ENCODE measurements around the gene POLDIP3. TPM values are rescaled to one million over a fixed set of nuclear protein-coding genes. Genes with fewer than 3 reads are reported as not detected.
"Not testable (repeated sequence)": the region's sequence is repeated elsewhere in the genome, so short reads cannot be mapped to it uniquely, and the experiment has no call there.

The POLDIP3 gene
- total and polyA plus RNA-seq, 11 donors: 13.0 to 42.7 (median 29.0) TPM

DNA sequence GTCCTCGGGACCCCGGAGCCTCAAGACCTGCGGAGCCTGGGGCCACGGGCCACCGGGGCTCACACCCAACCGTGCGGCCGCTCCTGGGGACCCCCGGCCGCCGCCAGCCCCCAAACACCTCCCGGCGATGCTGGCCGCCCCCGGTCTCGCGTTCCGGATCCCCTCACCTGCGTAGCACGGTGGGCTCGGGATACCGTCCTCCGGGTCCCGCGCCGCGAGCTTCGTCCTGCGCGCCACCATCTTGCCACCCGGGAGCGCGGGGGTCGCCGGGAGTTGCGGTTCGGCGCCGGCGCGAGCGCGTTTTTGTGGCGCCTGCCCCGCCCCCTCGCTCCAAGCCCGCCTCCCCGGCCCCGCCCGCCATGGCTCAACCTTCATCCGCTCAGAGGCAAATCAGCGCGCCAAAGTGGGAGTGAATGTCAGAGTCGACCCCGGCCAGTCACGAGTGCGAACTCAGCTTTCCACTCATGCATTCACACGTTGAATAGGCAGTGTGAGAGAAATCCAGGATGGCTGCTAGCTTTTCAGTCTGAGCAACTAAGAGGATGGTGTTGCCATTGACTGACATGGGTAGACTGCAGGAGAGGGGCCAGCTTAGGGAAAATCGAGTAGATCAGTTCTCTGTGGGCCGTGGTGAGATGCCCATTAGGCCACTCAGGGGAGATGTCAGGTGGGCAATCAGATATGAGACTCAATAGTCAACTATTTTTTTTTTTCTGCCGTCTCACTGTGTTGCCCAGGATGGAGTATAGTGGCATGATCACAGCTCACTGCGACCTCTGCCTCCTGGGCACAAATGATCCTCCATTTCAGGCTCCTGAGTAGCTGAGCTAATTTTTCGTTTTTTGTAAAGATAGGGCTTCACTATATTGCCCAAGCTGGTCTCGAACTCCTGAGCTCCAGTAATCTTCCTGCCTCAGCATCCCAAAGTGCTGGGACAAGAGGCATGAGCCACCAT, 32.6 kb downstream of the POLDIP3 start:
- intact Hi-C loops (cut with DNase I): no loop called here
- Histone ChIP-seq H3K36me3 (peaks cover 0 to 69% (median 52%) of the 10 kb centered on the region in 9 donors), H3K27ac (peak overlapping the region in 6 of 12 donors; percentile 46 to 74 (median 70)), H3K27me3 (no peaks in the 10 kb centered on the region), H3K4me3 (peak overlapping the region; percentile 54 to 99 (median 82)), H3K9me3 (no peaks in the 10 kb centered on the region), H3K4me1 (peaks cover 0 to 21% (median 11%) of the 10 kb centered on the region in 12 donors)
- peak; percentile 59 to 93 (median 89) for ATAC-seq
- peak; percentile 71 to 88 (median 84) for DNase-seq
- 5 to 15% (median 6%) methylated on average over 22 to 64 of the region's 64 CpGs for WGBS, 4 donors
- TF ChIP-seq POLR2A (IDR thresholded peaks at IDR 0.05): peak in 1 of 2 donors; percentile 61
- TF ChIP-seq, protein P1, sequence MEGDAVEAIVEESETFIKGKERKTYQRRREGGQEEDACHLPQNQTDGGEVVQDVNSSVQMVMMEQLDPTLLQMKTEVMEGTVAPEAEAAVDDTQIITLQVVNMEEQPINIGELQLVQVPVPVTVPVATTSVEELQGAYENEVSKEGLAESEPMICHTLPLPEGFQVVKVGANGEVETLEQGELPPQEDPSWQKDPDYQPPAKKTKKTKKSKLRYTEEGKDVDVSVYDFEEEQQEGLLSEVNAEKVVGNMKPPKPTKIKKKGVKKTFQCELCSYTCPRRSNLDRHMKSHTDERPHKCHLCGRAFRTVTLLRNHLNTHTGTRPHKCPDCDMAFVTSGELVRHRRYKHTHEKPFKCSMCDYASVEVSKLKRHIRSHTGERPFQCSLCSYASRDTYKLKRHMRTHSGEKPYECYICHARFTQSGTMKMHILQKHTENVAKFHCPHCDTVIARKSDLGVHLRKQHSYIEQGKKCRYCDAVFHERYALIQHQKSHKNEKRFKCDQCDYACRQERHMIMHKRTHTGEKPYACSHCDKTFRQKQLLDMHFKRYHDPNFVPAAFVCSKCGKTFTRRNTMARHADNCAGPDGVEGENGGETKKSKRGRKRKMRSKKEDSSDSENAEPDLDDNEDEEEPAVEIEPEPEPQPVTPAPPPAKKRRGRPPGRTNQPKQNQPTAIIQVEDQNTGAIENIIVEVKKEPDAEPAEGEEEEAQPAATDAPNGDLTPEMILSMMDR (IDR thresholded peaks at IDR 0.05): no peak

DNA sequence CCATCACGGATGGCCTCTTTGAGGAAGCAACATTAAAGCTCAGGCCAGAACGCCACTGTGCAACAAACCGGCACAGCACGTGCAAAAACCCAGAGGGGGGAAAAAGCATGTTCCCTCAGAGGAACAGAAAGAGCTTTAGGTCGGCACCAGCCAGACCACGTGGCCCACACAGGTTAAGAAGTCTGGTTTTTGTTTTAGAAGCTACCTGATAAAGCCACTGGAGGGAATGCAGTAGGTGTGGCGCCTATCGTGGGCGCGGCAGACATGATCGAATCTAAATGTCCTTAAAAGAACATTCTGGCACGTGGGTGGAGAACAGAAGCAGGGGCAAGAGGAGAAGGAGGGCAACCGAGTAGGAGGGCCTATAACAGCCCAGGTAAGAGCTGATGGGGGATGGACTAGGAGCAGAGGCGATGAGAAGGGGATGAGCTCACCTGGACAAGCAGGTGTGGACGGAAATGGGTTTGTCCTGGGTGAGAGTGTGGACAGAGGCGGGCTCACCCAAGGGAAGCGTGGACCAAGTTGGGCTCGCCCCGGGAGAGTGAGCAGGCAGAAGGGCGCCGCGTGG, 33.4 kb downstream of the POLDIP3 start:
- H3K36me3 ChIP-seq: peaks cover 0 to 63% (median 46%) of the 10 kb centered on the region in 9 donors
- ATAC-seq; H3K27me3 ChIP-seq; DNase-seq; intact Hi-C loops (cut with DNase I); H3K9me3 ChIP-seq: not testable (repeated sequence)
- peaks cover 0 to 19% (median 11%) of the 10 kb centered on the region in 12 donors for H3K4me1 ChIP-seq
- WGBS, 4 donors: 0 to 1% (median 0%) methylated on average over 11 to 14 of the region's 22 CpGs
- peak overlapping the region in 6 of 12 donors; percentile 46 to 74 (median 70) for H3K27ac ChIP-seq
- H3K4me3 ChIP-seq: peak overlapping the region; percentile 54 to 99 (median 82)

- Histone ChIP-seq H3K36me3 (peaks cover 0 to 51% (median 34%) of the 10 kb centered on the region in 9 donors), H3K4me1 (peaks cover 0 to 19% (median 10%) of the 10 kb centered on the region in 12 donors)
- H3K4me3 ChIP-seq; ATAC-seq; H3K27me3 ChIP-seq; intact Hi-C loops (cut with DNase I); H3K27ac ChIP-seq; H3K9me3 ChIP-seq; DNase-seq: not testable (repeated sequence)
- WGBS, 4 donors: 77 to 82% (median 79%) methylated on average over 2 to 3 of the region's 4 CpGs
Observed at GRCh38 chr22:42580040-42580439, 34.6 kb downstream of the POLDIP3 start.

DNA sequence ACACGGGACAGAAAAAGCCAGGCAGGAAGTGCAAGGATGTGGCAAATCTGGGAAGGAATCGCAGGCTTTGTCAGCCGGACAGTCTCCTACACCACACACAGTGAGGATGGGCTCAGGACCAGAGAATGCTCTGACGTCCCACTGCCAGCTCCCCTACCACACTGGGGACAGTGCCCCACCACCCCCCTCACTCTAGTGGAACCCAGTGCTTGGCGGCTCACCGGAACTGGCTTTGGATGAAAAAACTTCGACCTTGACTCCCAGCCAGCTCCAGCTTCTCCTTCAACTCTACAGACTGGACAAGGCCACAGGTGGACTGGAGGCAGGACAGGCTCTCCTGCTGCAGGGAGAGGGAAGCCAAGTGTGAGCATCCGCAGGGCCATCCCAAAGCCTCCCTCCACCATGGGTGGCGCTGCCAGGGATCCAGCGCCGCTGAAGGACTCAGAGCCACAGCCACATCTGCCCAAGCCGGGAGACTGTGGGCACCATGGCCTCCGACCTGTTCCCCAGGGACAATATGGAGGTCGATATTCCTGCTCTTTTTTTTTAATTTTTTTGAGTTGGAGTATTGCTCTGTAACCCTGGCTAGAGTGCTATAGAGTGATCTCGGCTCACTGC, 37.0 kb downstream of the POLDIP3 start:
- H3K27ac ChIP-seq: no peak overlapping the region
- peaks cover 0 to 45% (median 31%) of the 10 kb centered on the region in 9 donors for H3K36me3 ChIP-seq
- no peaks in the 10 kb centered on the region for H3K9me3 ChIP-seq
- ATAC-seq (no peak), DNase-seq (no peak)
- H3K4me3 ChIP-seq: no peak overlapping the region
- intact Hi-C loops (cut with DNase I): no loop called here
- WGBS, 4 donors: 82 to 88% (median 86%) methylated on average over 10 to 15 of the region's 15 CpGs
- no peaks in the 10 kb centered on the region for H3K27me3 ChIP-seq
- H3K4me1 ChIP-seq: peaks cover 0 to 14% (median 8%) of the 10 kb centered on the region in 12 donors
- TF ChIP-seq, protein P1 (IDR thresholded peaks at IDR 0.05): no peak
- no peak for TF ChIP-seq POLR2A (IDR thresholded peaks at IDR 0.05)

DNA sequence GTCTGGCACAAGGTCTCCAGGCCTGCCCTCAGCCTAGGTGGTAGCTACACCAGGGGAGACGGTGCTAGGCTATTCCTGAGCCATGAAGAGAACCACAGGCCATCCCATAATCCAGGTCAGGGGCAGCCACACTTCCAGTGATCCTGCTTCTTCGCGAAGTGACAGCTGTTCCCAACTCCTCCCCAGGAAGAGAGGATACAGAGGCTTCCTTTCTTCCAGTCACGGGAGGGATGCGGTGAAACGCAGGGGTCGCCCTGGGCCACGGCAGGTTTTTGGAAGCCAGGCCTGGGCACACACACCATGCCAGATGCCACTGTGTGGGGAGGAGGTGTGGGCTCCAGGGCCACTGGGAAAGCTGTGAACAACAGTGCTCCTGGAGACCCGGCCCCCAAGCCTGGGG, 37.5 kb downstream of the POLDIP3 start:
- 84 to 90% (median 89%) methylated on average over 8 of the region's 9 CpGs; no CpG with 5 or more reads in 1 of the 4 donors for WGBS, 4 donors
- ATAC-seq; H3K4me1 ChIP-seq; H3K27me3 ChIP-seq; DNase-seq; H3K27ac ChIP-seq; H3K4me3 ChIP-seq; intact Hi-C loops (cut with DNase I); H3K9me3 ChIP-seq: not testable (repeated sequence)
- peaks cover 0 to 49% (median 34%) of the 10 kb centered on the region in 9 donors for H3K36me3 ChIP-seq

DNA sequence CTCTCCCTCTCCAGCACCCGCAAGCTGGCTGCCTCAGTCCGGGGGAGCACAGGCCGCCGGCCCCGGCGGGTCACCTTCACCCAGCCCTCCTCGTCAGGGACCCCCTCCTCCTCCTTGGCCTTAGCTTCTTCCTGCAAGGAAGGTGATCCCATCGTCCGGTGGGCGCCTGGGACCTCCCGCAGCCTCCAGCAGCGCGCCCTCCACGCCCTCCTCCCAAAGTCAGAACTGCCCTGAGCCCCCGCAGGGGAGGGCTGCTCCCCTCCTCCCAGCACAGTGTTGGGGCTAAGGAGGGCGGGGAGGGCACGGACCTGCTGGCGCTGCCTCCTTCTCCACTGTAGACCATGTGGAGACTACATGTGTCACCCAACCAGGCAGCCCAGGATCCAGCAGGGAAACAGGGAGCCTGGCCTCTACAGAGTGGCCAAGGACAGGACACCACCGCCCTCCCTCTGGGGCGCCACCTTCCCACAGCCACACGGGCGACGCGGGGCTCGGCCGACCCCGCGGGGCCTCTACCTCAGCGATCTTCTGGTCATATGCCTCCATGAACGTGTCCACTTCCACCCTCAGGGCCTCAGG, 38.6 kb downstream of the POLDIP3 start:
- H3K4me1 ChIP-seq; H3K4me3 ChIP-seq; H3K9me3 ChIP-seq; H3K27ac ChIP-seq; ATAC-seq; DNase-seq; intact Hi-C loops (cut with DNase I); H3K27me3 ChIP-seq: not testable (repeated sequence)
- H3K36me3 ChIP-seq: peaks cover 0 to 49% (median 34%) of the 10 kb centered on the region in 9 donors
- 86 to 94% (median 89%) methylated on average over 14 to 30 of the region's 30 CpGs for WGBS, 4 donors

GRCh38 chr22:42574468-42574867, 40.2 kb downstream of the POLDIP3 start:
- DNase-seq: peak in 1 of 5 donors; percentile 49
- ATAC-seq; intact Hi-C loops (cut with DNase I); H3K4me3 ChIP-seq; H3K4me1 ChIP-seq; H3K27me3 ChIP-seq; H3K9me3 ChIP-seq: not testable (repeated sequence)
- WGBS, 4 donors: 77 to 86% (median 84%) methylated on average over 10 to 18 of the region's 21 CpGs
- Histone ChIP-seq H3K36me3 (peaks cover 0 to 54% (median 30%) of the 10 kb centered on the region in 9 donors), H3K27ac (peak overlapping the region in 2 of 12 donors; percentile 53 to 55)

DNA sequence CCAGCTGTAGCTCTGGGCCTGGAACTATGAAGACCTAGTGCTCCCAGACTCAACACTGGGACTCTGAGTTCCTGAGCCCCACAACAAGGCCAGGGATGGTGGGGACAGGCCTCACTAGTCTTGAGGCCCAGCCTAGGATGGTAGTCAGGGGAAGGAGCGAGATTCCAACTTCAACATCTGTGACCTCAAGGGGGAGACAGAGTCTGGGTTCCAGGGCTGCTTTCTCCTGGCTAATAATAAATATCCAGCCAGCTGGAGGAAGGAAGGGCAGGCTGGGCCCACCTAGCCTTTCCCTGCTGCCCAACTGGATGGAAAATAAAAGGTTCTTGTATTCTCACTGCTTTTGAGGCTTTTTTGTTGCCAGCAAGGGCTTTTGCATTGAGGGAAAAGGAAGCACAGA, 40.6 kb downstream of the POLDIP3 start:
- WGBS, 4 donors: 50 to 89% (median 58%) methylated on average over 1 of the region's 1 CpG; no CpG with 5 or more reads in 1 of the 4 donors
- not testable (repeated sequence) for DNase-seq

More for the DNA sequence above, 40.6 kb downstream of the POLDIP3 start:
- Histone ChIP-seq H3K36me3 (peaks cover 0 to 54% (median 30%) of the 10 kb centered on the region in 9 donors), H3K27ac (peak overlapping the region in 2 of 12 donors; percentile 53 to 55)
- H3K27me3 ChIP-seq; intact Hi-C loops (cut with DNase I); H3K9me3 ChIP-seq; H3K4me3 ChIP-seq; H3K4me1 ChIP-seq: not testable (repeated sequence)
- peak in 3 of 4 donors; percentile 16 to 43 (median 30) for ATAC-seq
